H9 (cell line): ENCODE data around the gene MRPL2. TPM values are rescaled to one million over a fixed set of nuclear protein-coding genes. Genes with fewer than 3 reads are reported as not detected.

Source experiments
- DNase-seq: peaks from one replicate; pipeline ENCODE4 v3.0.0-alpha.2; 2017
- H2AFZ ChIP-seq: one replicate; pipeline ENCODE4 v1.6.1; 2013; ENCODE audit warnings: mild to moderate bottlenecking, low read length, control low read depth, moderate library complexity
- H2AK5ac ChIP-seq: 2 replicates; pipeline ENCODE4 v1.6.1; 2013; ENCODE audit warnings: low read length, control low read depth, mixed read lengths; ENCODE audit not compliant: insufficient read length
- H2BK120ac ChIP-seq: one replicate; pipeline ENCODE4 v1.6.1; 2013; ENCODE audit warnings: low read depth, mild to moderate bottlenecking, low read length, control low read depth, inconsistent platforms; ENCODE audit not compliant: poor library complexity, severe bottlenecking
- H2BK12ac ChIP-seq: 2 replicates; pipeline ENCODE4 v1.6.1; 2013; ENCODE audit warnings: low read length, control low read depth, mixed read lengths, low read depth; ENCODE audit not compliant: insufficient read length
- H2BK15ac ChIP-seq: 2 replicates; pipeline ENCODE4 v1.6.1; 2013; ENCODE audit warnings: low read depth, low read length, control low read depth
- H2BK20ac ChIP-seq: one replicate; pipeline ENCODE4 v1.6.1; 2013; ENCODE audit warnings: low read depth, mild to moderate bottlenecking, low read length, control low read depth, inconsistent platforms; ENCODE audit not compliant: poor library complexity, severe bottlenecking
- H2BK5ac ChIP-seq: 2 replicates; pipeline ENCODE4 v1.6.1; 2013; ENCODE audit warnings: low read length, control low read depth, mixed read lengths; ENCODE audit not compliant: insufficient read length
- H3K14ac ChIP-seq: 2 replicates; pipeline ENCODE4 v1.6.1; 2013; ENCODE audit warnings: low read length, control low read depth; ENCODE audit not compliant: insufficient read depth
- H3K18ac ChIP-seq: 2 replicates; pipeline ENCODE4 v1.6.1; 2013; ENCODE audit warnings: low read depth, mild to moderate bottlenecking, mixed read lengths, low read length, control low read depth; ENCODE audit not compliant: insufficient read length
- H3K23ac ChIP-seq: 2 replicates; pipeline ENCODE4 v1.6.1; 2013; ENCODE audit warnings: low read length, control low read depth, mixed read lengths, low read depth; ENCODE audit not compliant: insufficient read length
- H3K23me2 ChIP-seq: 2 replicates; pipeline ENCODE4 v1.6.1; 2013; ENCODE audit warnings: low read depth, mild to moderate bottlenecking, mixed read lengths, low read length, control low read depth; ENCODE audit not compliant: insufficient read length, poor library complexity, severe bottlenecking
- H3K27ac ChIP-seq: 2 replicates; pipeline ENCODE4 v1.5.1; 2013; ENCODE audit warnings: low read length, control low read depth, mixed read lengths, low read depth; ENCODE audit not compliant: insufficient read length
- H3K27me3 ChIP-seq: 2 replicates; pipeline ENCODE4 v1.6.1; 2013; ENCODE audit warnings: low read length, control low read depth, inconsistent platforms; ENCODE audit not compliant: insufficient read depth
- H3K4ac ChIP-seq: 2 replicates; pipeline ENCODE4 v1.6.1; 2013; ENCODE audit warnings: low read depth, mild to moderate bottlenecking, control low read depth, inconsistent platforms, low read length, moderate library complexity
- H3K4me1 ChIP-seq: 2 replicates; pipeline ENCODE4 v1.6.1; 2013; ENCODE audit warnings: low read length, control low read depth, inconsistent platforms; ENCODE audit not compliant: insufficient read depth
- H3K4me2 ChIP-seq: 2 replicates; pipeline ENCODE4 v1.6.1; 2013; ENCODE audit warnings: low read length, control low read depth, mixed read lengths; ENCODE audit not compliant: insufficient read length, insufficient read depth
- H3K56ac ChIP-seq: 2 replicates; pipeline ENCODE4 v1.6.1; 2013; ENCODE audit warnings: low read depth, mild to moderate bottlenecking, mixed read lengths, low read length, control low read depth; ENCODE audit not compliant: insufficient read length
- H3K79me1 ChIP-seq: 2 replicates; pipeline ENCODE4 v1.6.1; 2013; ENCODE audit warnings: low read depth, mild to moderate bottlenecking, moderate library complexity, low read length, control low read depth, inconsistent platforms; ENCODE audit not compliant: insufficient read depth, poor library complexity, severe bottlenecking
- H3K79me2 ChIP-seq: 2 replicates; pipeline ENCODE4 v1.6.1; 2013; ENCODE audit warnings: low read length, control low read depth, inconsistent platforms; ENCODE audit not compliant: insufficient read depth
- H3K9ac ChIP-seq: 2 replicates; pipeline ENCODE4 v1.6.1; 2013; ENCODE audit warnings: low read length, control low read depth, mixed read lengths; ENCODE audit not compliant: insufficient read length; ENCODE audit errors: extremely low read depth
- H3K9me3 ChIP-seq: one replicate; pipeline ENCODE4 v1.6.1; 2013; ENCODE audit warnings: low read depth, low read length, inconsistent platforms; ENCODE audit not compliant: control insufficient read depth
- H3T11ph ChIP-seq: one replicate; pipeline ENCODE4 v1.6.1; 2013; ENCODE audit warnings: mild to moderate bottlenecking, low read length, control low read depth, inconsistent platforms
- H4K20me1 ChIP-seq: one replicate; pipeline ENCODE4 v1.6.1; 2013; ENCODE audit not compliant: control insufficient read depth, insufficient read length, insufficient read depth
- H4K5ac ChIP-seq: 2 replicates; pipeline ENCODE4 v1.6.1; 2013; ENCODE audit warnings: low read depth, mild to moderate bottlenecking, mixed read lengths, low read length, control low read depth; ENCODE audit not compliant: insufficient read length
- H4K8ac ChIP-seq: replicated peaks from 2 replicates; pipeline ENCODE4 v1.6.1; 2013; ENCODE audit warnings: low read length, control low read depth, mixed read lengths, low read depth; ENCODE audit not compliant: insufficient read length
- H4K91ac ChIP-seq: 2 replicates; pipeline ENCODE4 v1.6.1; 2013; ENCODE audit warnings: low read depth, mild to moderate bottlenecking, moderate library complexity, mixed read lengths, low read length, control low read depth; ENCODE audit not compliant: insufficient read length
- H3K27ac Mint-ChIP-seq, 3 experiments: 2 replicates in 2 of 3; 3 replicates in 1 of 3; pipeline ENCODE4 v1.8.0; 2020 to 2021; ENCODE audit warnings: mixed read lengths in 3 of 3, mild to moderate bottlenecking in 1 of 3, moderate library complexity in 1 of 3
- H3K27me3 Mint-ChIP-seq: 2 replicates; pipeline ENCODE4 v1.8.0; 2021; ENCODE audit warnings: low read depth, mild to moderate bottlenecking, moderate library complexity, mixed read lengths
- H3K36me3 Mint-ChIP-seq, 3 experiments: 2 replicates in 2 of 3; 3 replicates in 1 of 3; pipeline ENCODE4 v1.8.0; 2020 to 2021; ENCODE audit warnings: low read depth in 3 of 3, mixed read lengths in 3 of 3; ENCODE audit not compliant: insufficient read depth in 1 of 3
- H3K4me1 Mint-ChIP-seq, 2 experiments: 2 replicates each; pipeline ENCODE4 v1.8.0; 2020; ENCODE audit warnings: mixed read lengths in 2 of 2
- H3K4me3 Mint-ChIP-seq, 2 experiments: 2 replicates in 1 of 2; 3 replicates in 1 of 2; pipeline ENCODE4 v1.8.0; 2020 to 2021; ENCODE audit warnings: mild to moderate bottlenecking in 2 of 2, mixed read lengths in 2 of 2, moderate library complexity in 1 of 2
- H3K9me3 Mint-ChIP-seq, 2 experiments: 2 replicates in 1 of 2; 3 replicates in 1 of 2; pipeline ENCODE4 v1.8.0; 2020; ENCODE audit warnings: mild to moderate bottlenecking in 2 of 2, mixed read lengths in 2 of 2, moderate library complexity in 1 of 2
- CTCF ChIP-seq: fragments of 200-600 bp; sonication (generic); conservative IDR thresholded peaks from 3 replicates; pipeline ENCODE4 v1.8.0; 2021; ENCODE audit warnings: antibody characterized with exemption, mild to moderate bottlenecking
- WGBS: extraction: QIAGEN DNeasy Blood & Tissue Kit; methylation state at CpG from one replicate; pipeline ENCODE4 v1.1.7; 2013; ENCODE audit warnings: missing lambda C conversion rate, low lambda C conversion rate, mixed read lengths; ENCODE audit not compliant: insufficient read length; ENCODE audit errors: extremely low coverage; 5-methylcytosine and 5-hydroxymethylcytosine counted together
- total RNA-seq: library from RNA; stranded (reverse); gene quantifications from 2 replicates; pipeline ENCODE4 v1.2.1, GENCODE V29; 2021

MRPL2 gene
- total RNA-seq, 1 experiment from 2014 or later: 74.4 TPM

- Mint-ChIP-seq H3K4me3 (no peak overlapping the region), H3K36me3 (peaks cover 6 to 16% (median 7%) of the 10 kb centered on the region in 3 experiments; a peak in 6 of 7 replicates), H3K27me3 (no peaks in the 10 kb centered on the region), H3K4me1 (peaks cover 28 to 34% of the 10 kb centered on the region in 2 experiments), H3K27ac (peak overlapping the region in 1 of 3 experiments; percentile 50; a peak in 4 of 7 replicates), H3K9me3 (no peaks in the 10 kb centered on the region; a peak in 1 of 5 replicates)
- Histone ChIP-seq H2AFZ (no peak overlapping the region), H2BK5ac (no peak overlapping the region), H3T11ph (no peak overlapping the region), H3K18ac (no peak overlapping the region), H3K4me1 (peaks cover 4% of the 10 kb centered on the region; the same call in 1 of the 2 replicates), H3K4me2 (no peak overlapping the region), H3K23ac (no peak overlapping the region), H4K20me1 (no peaks in the 10 kb centered on the region), H2AK5ac (no peak overlapping the region), H3K79me1 (no peaks in the 10 kb centered on the region), H3K79me2 (no peaks in the 10 kb centered on the region), H4K91ac (no peak overlapping the region), H4K8ac (no peak overlapping the region), H3K23me2 (no peaks in the 10 kb centered on the region), H4K5ac (no peak overlapping the region), H3K56ac (no peak overlapping the region), H3K9ac (no peak overlapping the region), H2BK12ac (no peak overlapping the region), H3K4ac (no peak overlapping the region), H2BK15ac (no peak overlapping the region; the same call in 1 of the 2 replicates), H3K27me3 (no peaks in the 10 kb centered on the region), H2BK20ac (no peak overlapping the region), H3K9me3 (no peaks in the 10 kb centered on the region), H3K14ac (no peak overlapping the region), H3K27ac (no peak overlapping the region), H2BK120ac (no peak overlapping the region)
- WGBS: no CpG with 5 or more reads among the region's 2 CpGs
- peak; percentile 61 for DNase-seq
- TF ChIP-seq CTCF: no peak
Observed at GRCh38 chr6:43103253-43103876, 44.1 kb upstream of the MRPL2 start.
